ENCODE measurements around the gene PDE4A.

DNA sequence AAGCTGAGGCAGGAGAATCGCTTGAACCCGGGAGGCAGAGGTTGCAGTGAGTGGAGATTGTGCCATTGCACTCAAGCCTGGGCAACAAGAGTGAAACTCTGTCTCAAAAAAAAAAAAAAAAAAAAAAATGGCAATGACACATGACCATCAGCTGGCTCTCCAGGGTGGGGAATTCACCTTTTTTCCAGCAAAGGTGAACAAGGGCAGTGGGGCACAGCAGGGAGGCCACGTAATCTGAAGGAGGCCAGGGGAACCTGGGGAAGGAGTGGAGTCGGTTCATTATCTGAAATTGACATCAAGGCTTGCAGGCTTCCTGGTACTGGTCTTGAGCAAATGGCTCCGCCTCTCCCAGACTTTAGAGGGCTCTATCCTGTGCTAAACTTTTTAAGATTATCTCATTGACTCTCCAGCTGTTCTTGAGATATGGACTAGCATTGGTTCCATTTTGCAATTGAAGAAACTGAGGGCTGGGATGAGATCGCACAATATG lies 54.7 kb downstream of the PDE4A start:
- TF ChIP-seq, protein P1, sequence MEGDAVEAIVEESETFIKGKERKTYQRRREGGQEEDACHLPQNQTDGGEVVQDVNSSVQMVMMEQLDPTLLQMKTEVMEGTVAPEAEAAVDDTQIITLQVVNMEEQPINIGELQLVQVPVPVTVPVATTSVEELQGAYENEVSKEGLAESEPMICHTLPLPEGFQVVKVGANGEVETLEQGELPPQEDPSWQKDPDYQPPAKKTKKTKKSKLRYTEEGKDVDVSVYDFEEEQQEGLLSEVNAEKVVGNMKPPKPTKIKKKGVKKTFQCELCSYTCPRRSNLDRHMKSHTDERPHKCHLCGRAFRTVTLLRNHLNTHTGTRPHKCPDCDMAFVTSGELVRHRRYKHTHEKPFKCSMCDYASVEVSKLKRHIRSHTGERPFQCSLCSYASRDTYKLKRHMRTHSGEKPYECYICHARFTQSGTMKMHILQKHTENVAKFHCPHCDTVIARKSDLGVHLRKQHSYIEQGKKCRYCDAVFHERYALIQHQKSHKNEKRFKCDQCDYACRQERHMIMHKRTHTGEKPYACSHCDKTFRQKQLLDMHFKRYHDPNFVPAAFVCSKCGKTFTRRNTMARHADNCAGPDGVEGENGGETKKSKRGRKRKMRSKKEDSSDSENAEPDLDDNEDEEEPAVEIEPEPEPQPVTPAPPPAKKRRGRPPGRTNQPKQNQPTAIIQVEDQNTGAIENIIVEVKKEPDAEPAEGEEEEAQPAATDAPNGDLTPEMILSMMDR (conservative IDR thresholded peaks at IDR 0.05 in 1 of 2, IDR thresholded peaks at IDR 0.05 in 1 of 2; ENCODE audit: low read depth in 1 of 2, low read length in 2 of 2): no peak
- TF ChIP-seq EZH2 (IDR thresholded peaks at IDR 0.05; ENCODE audit: low read length, missing control alignments): no peak

Measured in fibroblast of lung (primary cell).